ENCODE measurements around the gene KBTBD4. TPM values are rescaled to one million over a fixed set of nuclear protein-coding genes. Genes with fewer than 3 reads are reported as not detected.

KBTBD4 gene
- total RNA-seq, 3 donors from 2014 or later (not counting 1 experiment from before 2014, with no cell fraction given), result 17.7 to 24.1 (median 20.9) TPM

- H3K27ac ChIP-seq (ENCODE audit: low read length), result no peak within 1 kb of the TSS
- Mint-ChIP-seq H3K9me3 (no peaks in the 10 kb centered on the region), H3K4me1 (no peaks in the 10 kb centered on the region), H3K27me3 (ENCODE audit: low read depth in 2 of 2) (peaks cover 19 to 29% of the 10 kb centered on the region in 2 donors), H3K36me3 (no peaks in the 10 kb centered on the region), H3K27ac (no peak within 1 kb of the TSS), H3K4me3 (no peak within 1 kb of the TSS)
- no peaks in the 10 kb centered on the region for H3K36me3 ChIP-seq (ENCODE audit: control insufficient read depth, insufficient read depth, low read length)
- DNase-seq, result no peak
- no peak within 1 kb of the TSS for H3K4me3 ChIP-seq (ENCODE audit: low read length)
- no peaks in the 10 kb centered on the region for H3K9me3 ChIP-seq (ENCODE audit: control insufficient read depth, insufficient read depth, low read length)
- peaks cover 15% of the 10 kb centered on the region for H3K4me1 ChIP-seq (ENCODE audit: control insufficient read depth, insufficient read depth, low read length)
- H3K27me3 ChIP-seq (ENCODE audit: control insufficient read depth, insufficient read depth, low read length), result peaks cover 15% of the 10 kb centered on the region
- no peak for ATAC-seq
- TF ChIP-seq, protein P1, sequence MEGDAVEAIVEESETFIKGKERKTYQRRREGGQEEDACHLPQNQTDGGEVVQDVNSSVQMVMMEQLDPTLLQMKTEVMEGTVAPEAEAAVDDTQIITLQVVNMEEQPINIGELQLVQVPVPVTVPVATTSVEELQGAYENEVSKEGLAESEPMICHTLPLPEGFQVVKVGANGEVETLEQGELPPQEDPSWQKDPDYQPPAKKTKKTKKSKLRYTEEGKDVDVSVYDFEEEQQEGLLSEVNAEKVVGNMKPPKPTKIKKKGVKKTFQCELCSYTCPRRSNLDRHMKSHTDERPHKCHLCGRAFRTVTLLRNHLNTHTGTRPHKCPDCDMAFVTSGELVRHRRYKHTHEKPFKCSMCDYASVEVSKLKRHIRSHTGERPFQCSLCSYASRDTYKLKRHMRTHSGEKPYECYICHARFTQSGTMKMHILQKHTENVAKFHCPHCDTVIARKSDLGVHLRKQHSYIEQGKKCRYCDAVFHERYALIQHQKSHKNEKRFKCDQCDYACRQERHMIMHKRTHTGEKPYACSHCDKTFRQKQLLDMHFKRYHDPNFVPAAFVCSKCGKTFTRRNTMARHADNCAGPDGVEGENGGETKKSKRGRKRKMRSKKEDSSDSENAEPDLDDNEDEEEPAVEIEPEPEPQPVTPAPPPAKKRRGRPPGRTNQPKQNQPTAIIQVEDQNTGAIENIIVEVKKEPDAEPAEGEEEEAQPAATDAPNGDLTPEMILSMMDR (IDR thresholded peaks at IDR 0.05), result no peak
- intact Hi-C loops (cut with micrococcal nuclease), result no loop called here
- 7% methylated on average over 48 of the region's 48 CpGs for WGBS (ENCODE audit: insufficient coverage)
Measured at GRCh38 chr11:47593934-47594855, 15.4 kb upstream of the KBTBD4 start, which contains the start of gene C1QTNF4. Gene C1QTNF4 (minus strand): TSS chr11:47594411. CDS start chr11:47590810, 3,601 bp downstream.

DNA sequence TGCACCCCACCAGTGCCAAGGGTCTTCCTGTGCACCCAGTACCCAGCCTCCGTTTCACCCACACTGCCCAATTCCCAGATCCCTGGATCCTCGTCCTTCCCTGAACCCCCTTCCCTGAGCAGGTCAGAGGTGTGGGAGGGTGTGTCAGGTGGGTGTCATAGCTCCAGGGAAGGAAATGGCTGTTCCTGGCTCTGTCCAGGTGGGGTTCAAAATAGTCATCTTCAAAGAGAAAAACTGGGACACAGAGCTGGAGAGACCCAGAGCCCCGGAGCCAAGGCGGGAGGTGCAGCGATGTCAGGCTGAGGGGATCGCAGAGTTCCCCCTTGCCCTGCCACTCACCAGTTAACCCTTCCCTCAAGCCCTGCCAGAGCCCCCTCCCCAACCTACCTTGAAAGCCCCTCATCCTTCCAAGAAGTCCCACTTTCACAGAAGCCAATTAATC is 14.7 kb upstream of the KBTBD4 start:
- no peaks in the 10 kb centered on the region for H3K4me1 Mint-ChIP-seq
- 10% methylated on average over 5 of the region's 6 CpGs for WGBS (ENCODE audit: insufficient coverage)

DNA sequence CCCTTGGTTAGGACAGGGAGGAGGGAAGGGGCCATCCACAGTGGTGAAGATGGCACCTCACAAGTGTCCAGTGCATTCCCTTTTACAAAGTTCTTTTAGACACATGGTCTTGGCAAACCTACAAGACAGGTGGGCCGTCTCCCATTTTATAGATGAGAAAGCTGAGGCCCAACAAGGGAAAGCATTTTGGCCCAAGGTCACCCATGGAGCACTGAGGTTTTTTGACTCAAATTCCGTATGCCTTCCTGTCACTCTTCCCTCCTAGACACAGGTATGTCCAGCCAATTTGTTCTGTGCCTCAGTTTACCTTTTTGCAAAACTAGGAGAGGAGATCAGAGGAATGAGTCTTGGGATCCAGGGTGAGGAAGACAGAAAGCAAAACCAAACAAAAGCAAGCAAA is 14.2 kb upstream of the KBTBD4 start:
- H3K4me1 ChIP-seq (ENCODE audit: control insufficient read depth, insufficient read depth, low read length), result peaks cover 15% of the 10 kb centered on the region
- Mint-ChIP-seq H3K27me3 (ENCODE audit: low read depth in 2 of 2) (peaks cover 19 to 29% of the 10 kb centered on the region in 2 donors), H3K27ac (no peak overlapping the region), H3K4me3 (no peak overlapping the region), H3K9me3 (no peaks in the 10 kb centered on the region), H3K36me3 (no peaks in the 10 kb centered on the region), H3K4me1 (no peaks in the 10 kb centered on the region)
- intact Hi-C loops (cut with micrococcal nuclease), result no loop called here
- DNase-seq, result no peak
- WGBS (ENCODE audit: insufficient coverage), result 75% methylated on average over 2 of the region's 2 CpGs
- H3K27ac ChIP-seq (ENCODE audit: low read length), result no peak overlapping the region
- no peak overlapping the region for H3K4me3 ChIP-seq (ENCODE audit: low read length)
- TF ChIP-seq, protein P1 (IDR thresholded peaks at IDR 0.05), result no peak
- no peak for ATAC-seq
- no peaks in the 10 kb centered on the region for H3K36me3 ChIP-seq (ENCODE audit: control insufficient read depth, insufficient read depth, low read length)
- H3K9me3 ChIP-seq (ENCODE audit: control insufficient read depth, insufficient read depth, low read length), result no peaks in the 10 kb centered on the region
- peaks cover 15% of the 10 kb centered on the region for H3K27me3 ChIP-seq (ENCODE audit: control insufficient read depth, insufficient read depth, low read length)

More for the DNA sequence above, 14.7 kb upstream of the KBTBD4 start:
- Histone ChIP-seq H3K9me3 (ENCODE audit: control insufficient read depth, insufficient read depth, low read length) (no peaks in the 10 kb centered on the region), H3K27me3 (ENCODE audit: control insufficient read depth, insufficient read depth, low read length) (peaks cover 15% of the 10 kb centered on the region), H3K4me1 (ENCODE audit: control insufficient read depth, insufficient read depth, low read length) (peaks cover 15% of the 10 kb centered on the region), H3K4me3 (ENCODE audit: low read length) (no peak overlapping the region), H3K27ac (ENCODE audit: low read length) (no peak overlapping the region), H3K36me3 (ENCODE audit: control insufficient read depth, insufficient read depth, low read length) (no peaks in the 10 kb centered on the region)
- ATAC-seq (no peak), DNase-seq (no peak)
- Mint-ChIP-seq H3K4me3 (no peak overlapping the region), H3K27me3 (ENCODE audit: low read depth in 2 of 2) (peaks cover 19 to 29% of the 10 kb centered on the region in 2 donors), H3K27ac (no peak overlapping the region), H3K9me3 (no peaks in the 10 kb centered on the region), H3K36me3 (no peaks in the 10 kb centered on the region)
- TF ChIP-seq, protein P1 (IDR thresholded peaks at IDR 0.05), result no peak
- intact Hi-C loops (cut with micrococcal nuclease), result no loop called here
